C4-2B (cell line): ENCODE measurements around the gene ALAS1.

ENCODE experiments used
- CTCF ChIP-seq: fragments of 450-650 bp; conservative IDR thresholded peaks from 2 replicates; pipeline ENCODE4 v1.5.1; 2017; ENCODE audit warnings: mild to moderate bottlenecking
- ZFX ChIP-seq: fragments of 450-650 bp; IDR thresholded peaks from 2 replicates; pipeline ENCODE4 v1.6.1; 2017

- no peak; the same call in 1 of the 2 replicates for TF ChIP-seq CTCF
- 0 out of 2 replicates have a peak, but pooled peaks have one; percentile 19 for TF ChIP-seq ZFX
Measured at GRCh38 chr3:52237657-52238172, 39.8 kb downstream of the ALAS1 start.
